ENCODE measurements around the gene PTPRG. TPM values are rescaled to one million over a fixed set of nuclear protein-coding genes. Genes with fewer than 3 reads are reported as not detected.

The PTPRG gene
- total RNA-seq, 1 experiment from 2014 or later: 32.1 TPM

GRCh38 chr3:62189376-62189698 is 628.0 kb downstream of the PTPRG start:
- RAD21 ChIA-PET (ENCODE audit: low non-redundant PET in 1 of 2, low total read pairs in 2 of 2, uncharacterized antibody in 2 of 2, unreplicated experiment in 2 of 2): interaction anchor here in 1 of 2 experiments (1.0 kb wide), 1 partner anchor 625 kb away, joined by 3 read pairs; no protein-coding TSS in a partner anchor

More at GRCh38 chr3:62189376-62189698, 628.0 kb downstream of the PTPRG start:
- ChIA-PET POLR2A (no interaction called here), CTCF (interaction anchor here (1.0 to 1.5 kb wide), 2 partner anchors 137 to 659 kb away, joined by 3 to 9 read pairs; no protein-coding TSS in a partner anchor)
- DNase-seq (ENCODE audit: low read depth, low spot score) (no peak), ATAC-seq (no peak)
- Histone ChIP-seq H3K27ac (ENCODE audit: low read depth, low read length) (no peak overlapping the region), H3K79me2 (ENCODE audit: insufficient read depth, low read length) (no peaks in the 10 kb centered on the region), H2AFZ (ENCODE audit: low read depth, low read length, poor library complexity, severe bottlenecking) (no peak overlapping the region), H3K9me3 (ENCODE audit: control insufficient read depth in 1 of 2, insufficient read depth in 1 of 2, low read depth in 1 of 2, low read length in 2 of 2) (no peaks in the 10 kb centered on the region), H3K9me2 (ENCODE audit: insufficient read depth) (no peaks in the 10 kb centered on the region), H4K20me1 (ENCODE audit: insufficient read depth) (no peaks in the 10 kb centered on the region; the same call in 1 of the 2 replicates), H3K9ac (ENCODE audit: low read length) (no peak overlapping the region), H3K36me3 (ENCODE audit: control insufficient read depth in 1 of 2, insufficient read depth in 2 of 2, low read length in 2 of 2) (no peaks in the 10 kb centered on the region; a peak in 1 of 4 replicates), H3K4me3 (replicated peaks in 1 of 2; ENCODE audit: low read depth in 1 of 2, low read length in 2 of 2) (no peak overlapping the region), H3K4me2 (ENCODE audit: low read length) (no peak overlapping the region), H3K4me1 (ENCODE audit: control insufficient read depth in 1 of 2, insufficient read depth in 2 of 2, low read length in 2 of 2) (no peaks in the 10 kb centered on the region), H3K27me3 (ENCODE audit: insufficient read depth, low read length) (no peaks in the 10 kb centered on the region)
- intact Hi-C loops (cut with micrococcal nuclease): loop anchor here (2.0 to 10.0 kb wide), 4 partner anchors 331 to 807 kb away; partner anchors contain the start of gene PTPRG
- TF ChIP-seq SRF (IDR thresholded peaks at IDR 0.05; ENCODE audit: low read depth) (no peak), CTCF (IDR thresholded peaks at IDR 0.05 in 2 of 3, conservative IDR thresholded peaks at IDR 0.05 in 1 of 3; ENCODE audit: borderline replicate concordance in 1 of 3, insufficient read depth in 1 of 3, low read depth in 2 of 3, low read length in 2 of 3) (no peak), YY1 (IDR thresholded peaks at IDR 0.05; ENCODE audit: extremely low read depth, insufficient replicate concordance, low read depth, low read length) (no peak), ZFX (IDR thresholded peaks at IDR 0.05) (no peak), ATF3 (IDR thresholded peaks at IDR 0.05) (no peak), SIN3A (IDR thresholded peaks at IDR 0.05; ENCODE audit: low read depth) (no peak), ZBTB33 (IDR thresholded peaks at IDR 0.05; ENCODE audit: extremely low read depth, insufficient replicate concordance, low read length) (no peak), CEBPB (IDR thresholded peaks at IDR 0.05; ENCODE audit: low read depth) (no peak), TCF7L2 (IDR thresholded peaks at IDR 0.05; ENCODE audit: borderline replicate concordance, extremely low read depth, insufficient read depth, insufficient read length) (no peak), JUND (IDR thresholded peaks at IDR 0.05) (no peak), CBX3 (IDR thresholded peaks at IDR 0.05; ENCODE audit: low read depth) (no peak), POLR2A (IDR thresholded peaks at IDR 0.05; ENCODE audit: borderline replicate concordance, extremely low read depth, insufficient read depth, insufficient read length) (no peak)
- BruUV-seq (replicated peaks): no TSS peak
